Stimulated activated memory B cell treated with anti-CD40 and anti-IgM and Interleukin-4, amounts not matched to agents 10 μg/mL and 1 μg/mL and 100 μg/mL, for 72 hours (primary cell): ENCODE data around the gene SMIM14.
"Not testable (repeated sequence)": the region's sequence is repeated elsewhere in the genome, so short reads cannot be mapped to it uniquely, and the experiment has no call there.

Source experiments
- ATAC-seq: fragments of 150-1000 bp; cut with Tn5 transposase; 2 replicates; pipeline ENCODE4 v1.10.0; 2021
- H3K27ac Mint-ChIP-seq: one replicate; pipeline ENCODE4 v1.8.0; 2022; ENCODE audit warnings: mild to moderate bottlenecking, mixed read lengths
- H3K27me3 Mint-ChIP-seq: one replicate; pipeline ENCODE4 v1.8.0; 2022; ENCODE audit warnings: mixed read lengths
- H3K36me3 Mint-ChIP-seq: one replicate; pipeline ENCODE4 v1.8.0; 2022; ENCODE audit warnings: mixed read lengths
- H3K4me1 Mint-ChIP-seq: one replicate; pipeline ENCODE4 v1.8.0; 2022; ENCODE audit warnings: mixed read lengths
- H3K4me3 Mint-ChIP-seq: one replicate; pipeline ENCODE4 v1.8.0; 2022; ENCODE audit warnings: mild to moderate bottlenecking, moderate library complexity, mixed read lengths
- H3K9me3 Mint-ChIP-seq: one replicate; pipeline ENCODE4 v1.8.0; 2022; ENCODE audit warnings: mixed read lengths

Gene SMIM14

GRCh38 chr4:39626913-39627312, 11.8 kb downstream of the SMIM14 start:
- Mint-ChIP-seq H3K27ac (peak overlapping the region; percentile 94), H3K9me3 (no peaks in the 10 kb centered on the region), H3K36me3 (peaks cover 5% of the 10 kb centered on the region), H3K4me1 (peaks cover 70% of the 10 kb centered on the region), H3K4me3 (peak overlapping the region; percentile 68), H3K27me3 (no peaks in the 10 kb centered on the region)
- ATAC-seq: peak; percentile 17

- H3K4me3 Mint-ChIP-seq: peak overlapping the region; percentile 82
- no peaks in the 10 kb centered on the region for H3K9me3 Mint-ChIP-seq
- no peaks in the 10 kb centered on the region for H3K27me3 Mint-ChIP-seq
- peak overlapping the region; percentile 94 for H3K27ac Mint-ChIP-seq
- peaks cover 5% of the 10 kb centered on the region for H3K36me3 Mint-ChIP-seq
- peaks cover 70% of the 10 kb centered on the region for H3K4me1 Mint-ChIP-seq
- peak; percentile 94 for ATAC-seq
Observed at GRCh38 chr4:39626261-39626660, 12.4 kb downstream of the SMIM14 start.

GRCh38 chr4:39621582-39621981, 17.1 kb downstream of the SMIM14 start:
- Mint-ChIP-seq H3K36me3 (no peaks in the 10 kb centered on the region), H3K9me3 (no peaks in the 10 kb centered on the region), H3K27ac (no peak overlapping the region), H3K27me3 (no peaks in the 10 kb centered on the region), H3K4me3 (no peak overlapping the region), H3K4me1 (peaks cover 59% of the 10 kb centered on the region)
- no peak for ATAC-seq

- H3K27ac Mint-ChIP-seq: no peak overlapping the region
- no peaks in the 10 kb centered on the region for H3K9me3 Mint-ChIP-seq
- H3K4me1 Mint-ChIP-seq: peaks cover 50% of the 10 kb centered on the region
- no peaks in the 10 kb centered on the region for H3K36me3 Mint-ChIP-seq
- H3K4me3 Mint-ChIP-seq: no peak overlapping the region
- no peaks in the 10 kb centered on the region for H3K27me3 Mint-ChIP-seq
- no peak for ATAC-seq
Observed at GRCh38 chr4:39620551-39621313, 17.9 kb downstream of the SMIM14 start.

- Mint-ChIP-seq H3K36me3 (no peaks in the 10 kb centered on the region), H3K4me1 (peaks cover 44% of the 10 kb centered on the region), H3K4me3 (no peak overlapping the region), H3K27me3 (no peaks in the 10 kb centered on the region), H3K27ac (peak overlapping the region; percentile 80), H3K9me3 (no peaks in the 10 kb centered on the region)
- ATAC-seq: no peak
Observed at GRCh38 chr4:39617534-39617933, 21.1 kb downstream of the SMIM14 start.

DNA sequence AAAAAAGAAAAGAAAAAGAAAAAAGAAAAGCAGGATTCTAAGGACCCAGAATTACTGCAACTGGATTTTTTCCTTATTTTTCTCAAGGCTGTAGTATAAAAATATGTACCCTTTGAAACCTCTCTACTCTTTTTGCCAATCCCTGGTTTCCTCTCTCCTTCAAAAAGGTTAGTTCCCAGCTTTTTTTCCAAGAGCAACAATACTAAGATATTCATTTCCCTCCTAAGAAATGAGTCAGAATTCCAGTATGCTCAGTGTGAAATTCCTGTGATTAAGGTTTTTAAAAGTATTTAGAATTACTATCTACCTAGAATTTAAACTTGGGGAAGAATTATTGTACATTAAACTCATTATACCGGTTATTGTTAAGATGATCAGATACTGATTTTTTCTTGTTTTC, 22.0 kb downstream of the SMIM14 start:
- H3K36me3 Mint-ChIP-seq: no peaks in the 10 kb centered on the region
- no peaks in the 10 kb centered on the region for H3K9me3 Mint-ChIP-seq
- no peaks in the 10 kb centered on the region for H3K27me3 Mint-ChIP-seq
- H3K4me3 Mint-ChIP-seq: no peak overlapping the region
- H3K27ac Mint-ChIP-seq: no peak overlapping the region
- no peak for ATAC-seq
- H3K4me1 Mint-ChIP-seq: peaks cover 50% of the 10 kb centered on the region

- H3K27ac Mint-ChIP-seq, H3K4me3 Mint-ChIP-seq, H3K9me3 Mint-ChIP-seq, H3K36me3 Mint-ChIP-seq, H3K27me3 Mint-ChIP-seq, ATAC-seq: not testable (repeated sequence)
- H3K4me1 Mint-ChIP-seq: peaks cover 47% of the 10 kb centered on the region
Observed at GRCh38 chr4:39616112-39616511, 22.6 kb downstream of the SMIM14 start.

- Mint-ChIP-seq H3K9me3 (no peaks in the 10 kb centered on the region), H3K27me3 (no peaks in the 10 kb centered on the region), H3K4me1 (peaks cover 57% of the 10 kb centered on the region), H3K36me3 (peaks cover 6% of the 10 kb centered on the region), H3K27ac (no peak overlapping the region), H3K4me3 (no peak overlapping the region)
- ATAC-seq: no peak
Observed at GRCh38 chr4:39614487-39615162, 24.0 kb downstream of the SMIM14 start.

DNA sequence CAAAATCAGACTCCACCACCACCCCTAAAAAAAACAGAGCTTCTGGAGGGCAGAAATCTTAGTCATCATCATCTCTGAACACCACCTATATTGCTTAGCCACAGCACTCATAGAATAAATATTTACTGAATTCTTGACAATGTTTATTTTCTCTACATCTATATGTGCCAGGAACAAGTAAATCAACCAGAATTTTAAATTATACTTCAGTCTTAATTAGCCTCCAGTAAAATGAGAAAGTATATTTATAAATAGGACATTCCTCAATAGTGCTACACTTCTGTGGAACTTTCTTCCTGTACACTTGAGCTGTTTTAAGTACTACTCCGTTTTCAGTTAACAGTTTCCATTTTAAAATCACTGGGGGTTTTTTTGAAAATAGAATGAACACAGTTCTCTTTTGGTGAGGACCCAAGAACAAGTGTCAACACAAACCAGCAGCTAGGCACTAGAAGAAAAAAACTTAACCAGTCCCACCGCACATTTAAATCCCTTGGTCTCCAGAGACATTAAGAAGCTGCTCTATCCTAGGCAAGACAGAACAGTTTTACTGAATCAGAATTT, 25.5 kb downstream of the SMIM14 start:
- Mint-ChIP-seq H3K4me1 (peaks cover 64% of the 10 kb centered on the region), H3K27me3 (no peaks in the 10 kb centered on the region), H3K4me3 (peak overlapping the region; percentile 44), H3K36me3 (peaks cover 6% of the 10 kb centered on the region), H3K27ac (peak overlapping the region; percentile 88), H3K9me3 (no peaks in the 10 kb centered on the region)
- peak; percentile 71 for ATAC-seq

DNA sequence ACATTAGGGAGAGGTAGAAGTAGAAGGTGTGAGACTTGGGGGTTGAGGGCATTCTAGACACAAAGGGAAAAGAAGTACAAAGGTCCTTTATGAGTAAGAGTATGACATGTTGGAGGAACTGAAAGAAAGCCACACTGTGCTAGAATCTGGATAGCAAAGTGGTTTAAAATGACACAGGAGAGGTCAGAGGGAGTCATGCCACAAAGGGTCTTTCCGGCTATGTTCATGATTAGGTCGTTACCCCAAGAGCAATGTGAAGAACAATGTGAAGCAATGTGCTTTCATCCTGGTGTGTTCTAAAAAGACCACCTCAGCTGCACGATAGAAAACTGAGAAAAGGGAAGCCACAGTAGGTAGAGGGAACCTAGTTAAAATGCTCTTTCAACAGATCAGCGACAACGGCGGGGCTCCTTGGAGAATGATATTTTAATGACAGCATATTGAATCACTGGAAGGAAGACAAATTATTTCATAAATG, 29.2 kb downstream of the SMIM14 start:
- peak overlapping the region; percentile 63 for H3K4me3 Mint-ChIP-seq
- peaks cover 3% of the 10 kb centered on the region for H3K9me3 Mint-ChIP-seq
- peak; percentile 98 for ATAC-seq
- H3K36me3 Mint-ChIP-seq: peaks cover 14% of the 10 kb centered on the region
- H3K4me1 Mint-ChIP-seq: peaks cover 56% of the 10 kb centered on the region
- H3K27me3 Mint-ChIP-seq: no peaks in the 10 kb centered on the region
- H3K27ac Mint-ChIP-seq: peak overlapping the region; percentile 86

GRCh38 chr4:39608451-39608850, 30.2 kb downstream of the SMIM14 start:
- Mint-ChIP-seq H3K27ac (peak overlapping the region; percentile 86), H3K4me3 (peak overlapping the region; percentile 29), H3K9me3 (peaks cover 3% of the 10 kb centered on the region), H3K36me3 (peaks cover 14% of the 10 kb centered on the region), H3K27me3 (no peaks in the 10 kb centered on the region), H3K4me1 (peaks cover 49% of the 10 kb centered on the region)
- ATAC-seq: no peak

DNA sequence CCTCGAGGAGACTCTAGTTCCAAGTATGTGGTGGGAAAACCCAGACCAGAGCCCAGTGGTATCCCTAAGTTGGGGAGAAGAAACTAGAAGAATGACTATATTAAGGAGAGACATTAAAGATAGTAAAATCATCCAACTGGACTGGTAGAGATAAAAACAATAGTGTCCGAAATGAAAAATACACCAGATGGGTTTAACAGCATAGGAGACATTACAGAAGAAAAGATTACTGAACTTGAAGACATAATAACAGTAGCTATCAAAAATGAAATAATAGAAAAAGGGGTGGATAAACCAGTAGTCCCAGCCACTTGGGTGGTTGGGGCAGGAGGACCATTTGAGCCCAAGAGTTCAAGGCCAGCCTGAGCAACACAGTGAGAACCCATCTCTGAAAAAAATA, 31.9 kb downstream of the SMIM14 start:
- H3K36me3 Mint-ChIP-seq: peaks cover 24% of the 10 kb centered on the region
- ATAC-seq: no peak
- H3K4me1 Mint-ChIP-seq: peaks cover 32% of the 10 kb centered on the region
- no peak overlapping the region for H3K4me3 Mint-ChIP-seq
- H3K27me3 Mint-ChIP-seq: no peaks in the 10 kb centered on the region
- H3K27ac Mint-ChIP-seq: peak overlapping the region; percentile 54
- peaks cover 3% of the 10 kb centered on the region for H3K9me3 Mint-ChIP-seq

- ATAC-seq: no peak
- Mint-ChIP-seq H3K27ac (peak overlapping the region; percentile 77), H3K4me1 (peaks cover 27% of the 10 kb centered on the region), H3K4me3 (no peak overlapping the region), H3K9me3 (no peaks in the 10 kb centered on the region), H3K27me3 (no peaks in the 10 kb centered on the region), H3K36me3 (peaks cover 35% of the 10 kb centered on the region)
Observed at GRCh38 chr4:39597695-39598381, 40.8 kb downstream of the SMIM14 start.

GRCh38 chr4:39596971-39597370, 41.7 kb downstream of the SMIM14 start:
- peaks cover 27% of the 10 kb centered on the region for H3K36me3 Mint-ChIP-seq
- peak overlapping the region; percentile 77 for H3K27ac Mint-ChIP-seq
- H3K4me1 Mint-ChIP-seq: peaks cover 27% of the 10 kb centered on the region
- H3K9me3 Mint-ChIP-seq: no peaks in the 10 kb centered on the region
- H3K4me3 Mint-ChIP-seq: no peak overlapping the region
- no peaks in the 10 kb centered on the region for H3K27me3 Mint-ChIP-seq
- ATAC-seq: no peak

DNA sequence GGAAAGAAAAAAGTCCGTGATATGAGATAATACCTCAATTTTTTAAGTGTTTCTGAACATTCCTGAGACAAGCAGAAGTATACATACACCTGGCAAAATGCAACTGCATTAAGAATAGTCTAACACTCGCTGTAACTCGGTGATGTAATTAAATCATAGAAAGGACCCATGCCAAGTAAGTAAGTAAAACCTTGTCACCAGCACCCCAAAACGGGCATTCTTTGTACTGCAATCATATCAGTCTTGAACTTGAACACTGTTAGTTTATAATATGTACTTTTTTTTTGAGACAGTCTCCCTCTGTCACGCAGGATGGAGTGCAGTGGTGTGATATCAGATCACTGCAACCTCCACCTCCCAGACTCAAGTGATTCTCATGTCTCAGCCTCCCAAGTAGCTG, 47.4 kb downstream of the SMIM14 start:
- no peak for ATAC-seq
- H3K4me1 Mint-ChIP-seq: peaks cover 22% of the 10 kb centered on the region

More for the DNA sequence above, 47.4 kb downstream of the SMIM14 start:
- Mint-ChIP-seq H3K27me3 (no peaks in the 10 kb centered on the region), H3K27ac (no peak overlapping the region), H3K9me3 (peaks cover 3% of the 10 kb centered on the region), H3K4me3 (no peak overlapping the region), H3K36me3 (peaks cover 14% of the 10 kb centered on the region)
